Skeletal muscle tissue (tissue), 4 donors: Measurements from ENCODE around the gene COL16A1. TPM values are rescaled to one million over a fixed set of nuclear protein-coding genes. Genes with fewer than 3 reads are reported as not detected.

Source experiments
- H3K27ac ChIP-seq: one replicate; pipeline ENCODE4 v1.7.0; 2013; ENCODE audit warnings: mild to moderate bottlenecking, low read depth, low read length, inconsistent platforms
- H3K27me3 ChIP-seq, 3 donors: one replicate each; pipeline ENCODE4 v1.7.0; 2013; ENCODE audit warnings: low read length in 3 of 3; ENCODE audit not compliant: control insufficient read depth in 3 of 3, insufficient read depth in 3 of 3
- H3K36me3 ChIP-seq, 3 donors: one replicate each; pipeline ENCODE4 v1.7.0; 2013; ENCODE audit warnings: low read length in 3 of 3; ENCODE audit not compliant: control insufficient read depth in 3 of 3, insufficient read depth in 3 of 3
- H3K4me1 ChIP-seq, 3 donors: one replicate each; pipeline ENCODE4 v1.7.0; 2013; ENCODE audit warnings: low read length in 3 of 3, mild to moderate bottlenecking in 3 of 3; ENCODE audit not compliant: control insufficient read depth in 3 of 3, insufficient read depth in 3 of 3
- H3K4me3 ChIP-seq, 3 donors: one replicate each; pipeline ENCODE4 v1.7.0; 2013; ENCODE audit warnings: low read length in 3 of 3
- H3K9ac ChIP-seq, 3 donors: one replicate each; pipeline ENCODE4 v1.7.0; 2013; ENCODE audit warnings: low read length in 3 of 3, mild to moderate bottlenecking in 3 of 3, moderate library complexity in 2 of 3, low read depth in 1 of 3
- H3K9me3 ChIP-seq, 3 donors: one replicate each; pipeline ENCODE4 v1.7.0; 2013; ENCODE audit warnings: low read length in 3 of 3; ENCODE audit not compliant: control insufficient read depth in 3 of 3
- total RNA-seq: library from RNA; depleted of rRNA; stranded (reverse); fragments of >200 nt; gene quantifications from one replicate; pipeline ENCODE4 v1.2.3, GENCODE V29; 2014
- donor health status: Osteomylitis.

The COL16A1 gene
- total RNA-seq, 1 donor from 2014 or later, result 91.9 TPM

- Histone ChIP-seq H3K9ac (no peak overlapping the region), H3K4me1 (peaks cover 28 to 31% (median 29%) of the 10 kb centered on the region in 3 donors)
Observed at GRCh38 chr1:31677401-31677800, 26.4 kb downstream of the COL16A1 start.

GRCh38 chr1:31675756-31676155 lies 28.1 kb downstream of the COL16A1 start:
- H3K27me3 ChIP-seq, result no peaks in the 10 kb centered on the region
- no peaks in the 10 kb centered on the region for H3K9me3 ChIP-seq
- H3K4me1 ChIP-seq, result peaks cover 42 to 44% (median 44%) of the 10 kb centered on the region in 3 donors
- no peak overlapping the region for H3K27ac ChIP-seq
- peaks cover 0 to 2% (median 2%) of the 10 kb centered on the region in 3 donors for H3K36me3 ChIP-seq
- H3K9ac ChIP-seq, result no peak overlapping the region
- H3K4me3 ChIP-seq, result no peak overlapping the region

More at GRCh38 chr1:31677401-31677800, 26.4 kb downstream of the COL16A1 start:
- Histone ChIP-seq H3K4me3 (no peak overlapping the region), H3K27me3 (no peaks in the 10 kb centered on the region), H3K36me3 (peaks cover 0 to 4% (median 2%) of the 10 kb centered on the region in 3 donors), H3K27ac (no peak overlapping the region), H3K9me3 (no peaks in the 10 kb centered on the region)

- H3K9me3 ChIP-seq, result no peaks in the 10 kb centered on the region
- peaks cover 0 to 2% (median under 1%) of the 10 kb centered on the region in 3 donors for H3K36me3 ChIP-seq
- H3K27ac ChIP-seq, result no peak overlapping the region
- H3K4me1 ChIP-seq, result peaks cover 48 to 50% (median 50%) of the 10 kb centered on the region in 3 donors
- peak overlapping the region in 2 of 3 donors; percentile 35 to 40 for H3K4me3 ChIP-seq
- no peaks in the 10 kb centered on the region for H3K27me3 ChIP-seq
- peak overlapping the region in 1 of 3 donors; percentile 25 for H3K9ac ChIP-seq
Observed at GRCh38 chr1:31675161-31675560, 28.7 kb downstream of the COL16A1 start.

- no peaks in the 10 kb centered on the region for H3K27me3 ChIP-seq
- peak overlapping the region in 2 of 3 donors; percentile 12 to 25 for H3K9ac ChIP-seq
- H3K27ac ChIP-seq, result no peak overlapping the region
- H3K36me3 ChIP-seq, result no peaks in the 10 kb centered on the region
- H3K4me3 ChIP-seq, result no peak overlapping the region
- no peaks in the 10 kb centered on the region for H3K9me3 ChIP-seq
- peaks cover 53 to 55% (median 55%) of the 10 kb centered on the region in 3 donors for H3K4me1 ChIP-seq
Observed at GRCh38 chr1:31674626-31675025, 29.2 kb downstream of the COL16A1 start.

- peak overlapping the region in 1 of 3 donors; percentile 8 for H3K4me3 ChIP-seq
- peak overlapping the region; percentile 49 for H3K27ac ChIP-seq
- no peaks in the 10 kb centered on the region for H3K9me3 ChIP-seq
- no peaks in the 10 kb centered on the region for H3K36me3 ChIP-seq
- peak overlapping the region; percentile 43 to 63 (median 45) for H3K9ac ChIP-seq
- no peaks in the 10 kb centered on the region for H3K27me3 ChIP-seq
- peaks cover 59 to 64% (median 63%) of the 10 kb centered on the region in 3 donors for H3K4me1 ChIP-seq
Observed at GRCh38 chr1:31673433-31673832, 30.4 kb downstream of the COL16A1 start.

- peaks cover 59 to 64% (median 63%) of the 10 kb centered on the region in 3 donors for H3K4me1 ChIP-seq
- H3K36me3 ChIP-seq, result no peaks in the 10 kb centered on the region
Observed at GRCh38 chr1:31672986-31673385, 30.8 kb downstream of the COL16A1 start.

GRCh38 chr1:31671561-31672201 lies 32.1 kb downstream of the COL16A1 start:
- Histone ChIP-seq H3K36me3 (no peaks in the 10 kb centered on the region), H3K9me3 (no peaks in the 10 kb centered on the region), H3K4me1 (peaks cover 61 to 66% (median 65%) of the 10 kb centered on the region in 3 donors), H3K9ac (no peak overlapping the region), H3K27ac (no peak overlapping the region), H3K4me3 (no peak overlapping the region), H3K27me3 (no peaks in the 10 kb centered on the region)

More at GRCh38 chr1:31672986-31673385, 30.8 kb downstream of the COL16A1 start:
- Histone ChIP-seq H3K27me3 (no peaks in the 10 kb centered on the region), H3K27ac (peak overlapping the region; percentile 49), H3K9me3 (no peaks in the 10 kb centered on the region), H3K4me3 (peak overlapping the region in 1 of 3 donors; percentile 3), H3K9ac (peak overlapping the region; percentile 43 to 63 (median 45))

GRCh38 chr1:31671147-31671546 lies 32.7 kb downstream of the COL16A1 start:
- no peaks in the 10 kb centered on the region for H3K27me3 ChIP-seq
- peak overlapping the region in 1 of 3 donors; percentile 68 for H3K4me3 ChIP-seq
- peak overlapping the region in 1 of 3 donors; percentile 50 for H3K9ac ChIP-seq
- no peaks in the 10 kb centered on the region for H3K36me3 ChIP-seq
- H3K27ac ChIP-seq, result peak overlapping the region; percentile 77
- peaks cover 66 to 71% (median 70%) of the 10 kb centered on the region in 3 donors for H3K4me1 ChIP-seq
- no peaks in the 10 kb centered on the region for H3K9me3 ChIP-seq

- H3K9me3 ChIP-seq, result no peaks in the 10 kb centered on the region
- peak overlapping the region; percentile 77 for H3K27ac ChIP-seq
- peak overlapping the region; percentile 66 to 82 (median 69) for H3K9ac ChIP-seq
- H3K4me3 ChIP-seq, result peak overlapping the region; percentile 58 to 76 (median 68)
- peaks cover 66 to 71% (median 70%) of the 10 kb centered on the region in 3 donors for H3K4me1 ChIP-seq
- no peaks in the 10 kb centered on the region for H3K27me3 ChIP-seq
- no peaks in the 10 kb centered on the region for H3K36me3 ChIP-seq
Observed at GRCh38 chr1:31670593-31670964, 33.2 kb downstream of the COL16A1 start.
